Right lobe of liver (tissue), 6 donors: ENCODE data around the gene ZIC4. TPM values are rescaled to one million over a fixed set of nuclear protein-coding genes. Genes with fewer than 3 reads are reported as not detected.

Source experiments
- ATAC-seq, 4 donors: fragments of 200-7000 bp; cut with Tn5 transposase; one replicate each; pipeline ENCODE4 v1.9.1; 2020; ENCODE audit warnings: mild to moderate bottlenecking in 4 of 4, moderate library complexity in 4 of 4
- DNase-seq, 3 donors: peaks; one replicate each; pipeline ENCODE4 v3.0.0-alpha.2; 2020
- H3K27ac ChIP-seq, 3 donors: fragments of 200-600 bp; one replicate each; pipeline ENCODE4 v1.8.0; 2022
- H3K27me3 ChIP-seq, 2 donors: fragments of 200-600 bp; one replicate each; pipeline ENCODE4 v1.8.0; 2022
- H3K36me3 ChIP-seq, 4 donors: fragments of 200-600 bp; sonication (generic) in 1 of 4; one replicate each; pipeline versions ENCODE4 v1.5.1 to v1.8.0; 2017 to 2022; ENCODE audit warnings: control low read depth in 1 of 4
- H3K4me1 ChIP-seq, 4 donors: fragments of 200-600 bp; sonication (generic) in 1 of 4; one replicate each; pipeline versions ENCODE4 v1.5.1 to v1.8.0; 2017 to 2022; ENCODE audit warnings: control low read depth in 1 of 4
- H3K4me3 ChIP-seq, 3 donors: fragments of 200-600 bp; one replicate each; pipeline ENCODE4 v1.8.0; 2022
- H3K9me3 ChIP-seq, 4 donors: fragments of 200-600 bp; sonication (generic) in 1 of 4; one replicate each; pipeline versions ENCODE4 v1.5.1 to v1.8.0; 2017 to 2022; ENCODE audit warnings: control low read depth in 1 of 4
- POLR2A ChIP-seq: fragments of 450-650 bp; IDR thresholded peaks from one replicate; pipeline ENCODE4 v1.6.1; 2017; ENCODE audit warnings: antibody characterized with exemption, mild to moderate bottlenecking
- WGBS: methylation state at CpG from one replicate; pipeline ENCODE4 v1.1.6; 2018; ENCODE audit warnings: low coverage, low lambda C conversion rate; ENCODE audit not compliant: insufficient coverage; ENCODE audit errors: missing lambda C conversion rate; 5-methylcytosine and 5-hydroxymethylcytosine counted together
- intact Hi-C, 2 donors: fragments of 100-400 bp; cut with DNase I; formaldehyde crosslinking; loops; one replicate each; pipeline versions ENCODE4 v1.11.2 to v1.14.1; 2022
- total RNA-seq, 6 experiments: library from RNA; depleted of rRNA in 2 of 6; stranded (reverse); fragments of >200 nt in 2 of 6; fragmentation: NEBNext Ultra II Directional in 3 of 6; extraction: Animal tissue kit (Norgen Biotek cat#: 25700) in 3 of 6; gene quantifications; one replicate each; pipeline versions ENCODE4 v1.1.0 to v1.2.4, GENCODE V29; 2016 to 2023
- TF ChIP-seq, protein P1 (sequence below), 4 donors: fragments of 200-600 bp in 3 of 4; fragments of 450-650 bp in 1 of 4; IDR thresholded peaks; one replicate each; pipeline versions ENCODE4 v1.5.1 to v1.8.0; 2016 to 2022; ENCODE audit warnings: antibody characterized with exemption in 4 of 4, mild to moderate bottlenecking in 2 of 4
- donor health status: DM: no; HTN: yes; CAD: no.
- donor health status: DM: no; HTN: no; CAD: no.
- donor health status: DM: no; HTN: no; CAD: no.
- donor health status: DM: no; HTN: yes; CAD: no.
- donor health status: DM: no; HTN: yes; CAD: no.

Gene ZIC4
- total RNA-seq, 6 experiments from 2014 or later = 0.04 to 0.28 (median 0.12) TPM; not detected in 3

DNA sequence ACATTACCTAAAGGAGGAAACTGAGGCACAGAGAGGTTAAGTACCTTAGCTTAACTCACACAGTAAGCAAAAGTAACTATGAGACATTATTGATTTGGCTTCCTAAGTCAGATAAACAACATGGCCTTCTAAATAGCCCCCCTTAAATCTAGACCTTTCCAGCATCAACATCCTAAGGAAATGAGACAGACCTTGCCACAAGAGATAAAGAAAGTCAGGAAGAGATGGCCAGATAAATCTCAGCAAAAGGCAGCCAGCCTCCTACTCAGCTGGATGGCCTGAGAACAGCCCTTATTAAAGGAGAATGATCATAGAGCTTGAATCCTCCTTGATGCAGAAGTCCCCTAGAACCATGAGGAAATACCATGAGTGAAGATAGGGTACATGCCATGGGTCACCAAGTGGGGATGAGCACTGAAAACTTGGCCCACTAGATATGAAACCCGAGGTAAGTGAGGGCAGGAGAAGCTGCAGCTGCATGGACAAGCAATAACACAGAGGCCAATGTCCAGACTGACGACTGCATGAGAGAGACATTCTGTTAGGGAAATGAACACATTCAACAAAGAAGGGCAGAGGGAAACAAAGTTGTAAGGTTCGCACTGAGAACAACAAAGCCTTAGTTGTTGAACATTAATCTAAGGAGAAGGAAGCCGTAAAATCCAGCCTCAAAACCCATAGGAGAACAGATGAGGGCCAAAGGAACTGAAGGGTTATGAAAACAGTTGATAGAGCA lies 69.6 kb downstream of the ZIC4 start:
- DNase-seq (no peak), ATAC-seq (no peak)
- no peaks in the 10 kb centered on the region for H3K4me1 ChIP-seq
- no peaks in the 10 kb centered on the region for H3K9me3 ChIP-seq
- no peak for TF ChIP-seq POLR2A
- TF ChIP-seq, protein P1, sequence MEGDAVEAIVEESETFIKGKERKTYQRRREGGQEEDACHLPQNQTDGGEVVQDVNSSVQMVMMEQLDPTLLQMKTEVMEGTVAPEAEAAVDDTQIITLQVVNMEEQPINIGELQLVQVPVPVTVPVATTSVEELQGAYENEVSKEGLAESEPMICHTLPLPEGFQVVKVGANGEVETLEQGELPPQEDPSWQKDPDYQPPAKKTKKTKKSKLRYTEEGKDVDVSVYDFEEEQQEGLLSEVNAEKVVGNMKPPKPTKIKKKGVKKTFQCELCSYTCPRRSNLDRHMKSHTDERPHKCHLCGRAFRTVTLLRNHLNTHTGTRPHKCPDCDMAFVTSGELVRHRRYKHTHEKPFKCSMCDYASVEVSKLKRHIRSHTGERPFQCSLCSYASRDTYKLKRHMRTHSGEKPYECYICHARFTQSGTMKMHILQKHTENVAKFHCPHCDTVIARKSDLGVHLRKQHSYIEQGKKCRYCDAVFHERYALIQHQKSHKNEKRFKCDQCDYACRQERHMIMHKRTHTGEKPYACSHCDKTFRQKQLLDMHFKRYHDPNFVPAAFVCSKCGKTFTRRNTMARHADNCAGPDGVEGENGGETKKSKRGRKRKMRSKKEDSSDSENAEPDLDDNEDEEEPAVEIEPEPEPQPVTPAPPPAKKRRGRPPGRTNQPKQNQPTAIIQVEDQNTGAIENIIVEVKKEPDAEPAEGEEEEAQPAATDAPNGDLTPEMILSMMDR (IDR thresholded peaks at IDR 0.05) = no peak
- 13% methylated on average over 4 of the region's 4 CpGs for WGBS
- H3K27me3 ChIP-seq = no peaks in the 10 kb centered on the region
- intact Hi-C loops = no loop called here
- H3K36me3 ChIP-seq = no peaks in the 10 kb centered on the region
- H3K27ac ChIP-seq = no peak overlapping the region
- H3K4me3 ChIP-seq = no peak overlapping the region

Other genes starting within 250 kb of the ZIC4 start
- 10 to 100 TPM in 3 of 6 experiments, 1 to 10 TPM in 3; 1.1 to 14.6 (median 9.6) TPM for gene ZIC1, start 2.8 kb upstream of the ZIC4 start, total RNA-seq